Gastrocnemius medialis (tissue), 4 donors: ENCODE data around the gene POLR2H. TPM values are rescaled to one million over a fixed set of nuclear protein-coding genes. Genes with fewer than 3 reads are reported as not detected.

ENCODE experiments used
- ATAC-seq, 2 donors: fragments of 150-250 bp; one replicate each; pipeline ENCODE4 v1.9.1; 2016
- DNase-seq, 2 donors: peaks; one replicate each; pipeline ENCODE4 v3.0.0-alpha.2; 2019
- H3K27ac ChIP-seq, 4 donors: fragments of 200-600 bp; sonication (generic); 1 replicate in 1 of 4; 2 replicates in 3 of 4; pipeline ENCODE4 v1.5.1; 2016 to 2018; ENCODE audit warnings: mild to moderate bottlenecking in 2 of 4, moderate library complexity in 1 of 4
- H3K27me3 ChIP-seq, 3 donors: fragments of 200-600 bp; sonication (generic) in 2 of 3; 1 replicate in 1 of 3; 2 replicates in 2 of 3; pipeline versions ENCODE4 v1.5.1 to v1.6.0; 2016 to 2019; ENCODE audit warnings: mild to moderate bottlenecking in 1 of 3, moderate library complexity in 1 of 3
- H3K36me3 ChIP-seq, 2 donors: fragments of 200-600 bp; sonication (generic) in 1 of 2; one replicate each; pipeline ENCODE4 v1.5.1; 2017 to 2018
- H3K4me1 ChIP-seq, 2 donors: fragments of 200-600 bp; sonication (generic) in 1 of 2; one replicate each; pipeline ENCODE4 v1.5.1; 2016 to 2017; ENCODE audit warnings: mild to moderate bottlenecking in 2 of 2
- H3K4me3 ChIP-seq, 4 donors: fragments of 200-600 bp; sonication (generic) in 3 of 4; 1 replicate in 1 of 4; 2 replicates in 3 of 4; pipeline ENCODE4 v1.5.1; 2016 to 2019; ENCODE audit warnings: mild to moderate bottlenecking in 2 of 4
- H3K9me3 ChIP-seq, 3 donors: fragments of 200-600 bp; sonication (generic) in 2 of 3; 1 replicate in 1 of 3; 2 replicates in 2 of 3; pipeline ENCODE4 v1.5.1; 2016 to 2019
- CTCF ChIP-seq, 5 experiments: fragments of 450-650 bp in 3 of 5; fragments of 200-600 bp in 2 of 5; sonication (generic) in 2 of 5; IDR thresholded peaks in 4 of 5; conservative IDR thresholded peaks in 1 of 5; 1 replicate in 4 of 5; 2 replicates in 1 of 5; pipeline ENCODE4 v1.5.1; 2016 to 2019; ENCODE audit warnings: antibody characterized with exemption in 5 of 5, mild to moderate bottlenecking in 3 of 5, moderate library complexity in 3 of 5
- POLR2A ChIP-seq, 2 donors: fragments of 450-650 bp; IDR thresholded peaks; one replicate each; pipeline ENCODE4 v1.6.1; 2017; ENCODE audit warnings: antibody characterized with exemption in 2 of 2, mild to moderate bottlenecking in 2 of 2, moderate library complexity in 2 of 2
- in situ Hi-C, 4 donors: fragments of 200-750 bp; cut with MboI; loops; one replicate each; pipeline versions ENCODE4 v1.15.0 to v1.8.0; 2017; ENCODE audit warnings: low sequenced_read_pairs in 4 of 4
- intact Hi-C: fragments of 100-400 bp; cut with DNase I; formaldehyde crosslinking; loops from one replicate; pipeline ENCODE4 v1.15.1; 2023; ENCODE audit warnings: low total_unique reads
- total RNA-seq, 4 donors: library from RNA; depleted of rRNA; stranded (reverse); fragments of >200 nt; gene quantifications; one replicate each; pipeline versions ENCODE4 v1.1.0 to v1.2.3, GENCODE V29; 2016

Gene POLR2H
- total RNA-seq, 4 donors from 2014 or later = 45.5 to 87.7 (median 53.0) TPM

- in situ Hi-C loops = loop anchor here (5.0 to 25.0 kb wide), 7 partner anchors 140 to 440 kb away; partner anchors contain the start of gene VPS8 (in 1 of the 4)
- peaks cover 0 to 17% of the 10 kb centered on the region in 2 donors for H3K36me3 ChIP-seq
- no peak for ATAC-seq
- intact Hi-C loops = no loop called here
- peaks cover 7 to 13% of the 10 kb centered on the region in 2 donors for H3K4me1 ChIP-seq
- H3K4me3 ChIP-seq = no peak overlapping the region
- H3K27ac ChIP-seq = no peak overlapping the region
- no peaks in the 10 kb centered on the region for H3K27me3 ChIP-seq
- TF ChIP-seq CTCF (IDR thresholded peaks at IDR 0.05 in 4 of 5, conservative IDR thresholded peaks at IDR 0.05 in 1 of 5) (no peak), POLR2A (IDR thresholded peaks at IDR 0.05) (no peak)
- DNase-seq = no peak
- H3K9me3 ChIP-seq = no peaks in the 10 kb centered on the region
Measured at GRCh38 chr3:184372296-184372821, 10.8 kb downstream of the POLR2H start.

- intact Hi-C loops = no loop called here
- Histone ChIP-seq H3K9me3 (no peaks in the 10 kb centered on the region), H3K36me3 (peaks cover 0 to 14% of the 10 kb centered on the region in 2 donors), H3K27ac (no peak overlapping the region), H3K4me3 (no peak overlapping the region), H3K4me1 (peaks cover 10 to 17% of the 10 kb centered on the region in 2 donors), H3K27me3 (no peaks in the 10 kb centered on the region)
- DNase-seq (no peak), ATAC-seq (no peak)
- no peak for TF ChIP-seq CTCF (IDR thresholded peaks at IDR 0.05 in 4 of 5, conservative IDR thresholded peaks at IDR 0.05 in 1 of 5)
- TF ChIP-seq POLR2A (IDR thresholded peaks at IDR 0.05) = no peak
- in situ Hi-C loops = loop anchor here (5.0 to 25.0 kb wide), 7 partner anchors 139 to 439 kb away; partner anchors contain the start of gene VPS8 (in 1 of the 4)
Measured at GRCh38 chr3:184372911-184373310, 11.4 kb downstream of the POLR2H start.

- intact Hi-C loops = no loop called here
- no peak overlapping the region for H3K4me3 ChIP-seq
- H3K9me3 ChIP-seq = no peaks in the 10 kb centered on the region
- no peak overlapping the region for H3K27ac ChIP-seq
- DNase-seq = peak in 1 of 2 donors; percentile 34
- H3K4me1 ChIP-seq = peaks cover 15 to 19% of the 10 kb centered on the region in 2 donors
- in situ Hi-C loops = loop anchor here (5.0 to 25.0 kb wide), 7 partner anchors 139 to 439 kb away; partner anchors contain the start of gene VPS8 (in 1 of the 4)
- H3K27me3 ChIP-seq = no peaks in the 10 kb centered on the region
- no peak for ATAC-seq
- peaks cover 0 to 9% of the 10 kb centered on the region in 2 donors for H3K36me3 ChIP-seq
- no peak for TF ChIP-seq CTCF (IDR thresholded peaks at IDR 0.05 in 4 of 5, conservative IDR thresholded peaks at IDR 0.05 in 1 of 5)
- no peak for TF ChIP-seq POLR2A (IDR thresholded peaks at IDR 0.05)
Measured at GRCh38 chr3:184373422-184373821, 11.9 kb downstream of the POLR2H start.

GRCh38 chr3:184375747-184376461 lies 14.4 kb downstream of the POLR2H start:
- DNase-seq (no peak), ATAC-seq (no peak)
- no peak overlapping the region for H3K27ac ChIP-seq
- in situ Hi-C loops = loop anchor here in 3 of 4 donors (10.0 kb wide), 2 partner anchors 139 to 169 kb away; no protein-coding TSS in a partner anchor
- H3K27me3 ChIP-seq = peaks cover 0 to 4% (median 3%) of the 10 kb centered on the region in 3 donors
- H3K36me3 ChIP-seq = no peaks in the 10 kb centered on the region
- no peak for TF ChIP-seq CTCF (IDR thresholded peaks at IDR 0.05 in 4 of 5, conservative IDR thresholded peaks at IDR 0.05 in 1 of 5)
- TF ChIP-seq POLR2A (IDR thresholded peaks at IDR 0.05) = no peak
- intact Hi-C loops = no loop called here
- H3K4me3 ChIP-seq = no peak overlapping the region
- no peaks in the 10 kb centered on the region for H3K9me3 ChIP-seq
- H3K4me1 ChIP-seq = peaks cover 16 to 20% of the 10 kb centered on the region in 2 donors
